Measurements from ENCODE around the gene AQP9. TPM values are rescaled to one million over a fixed set of nuclear protein-coding genes. Genes with fewer than 3 reads are reported as not detected.

AQP9 gene
- total and polyA plus RNA-seq, 2 of the 8 experiments (the other 6 are each of a cell fraction or from before 2014, with no cell fraction given): not detected

DNA sequence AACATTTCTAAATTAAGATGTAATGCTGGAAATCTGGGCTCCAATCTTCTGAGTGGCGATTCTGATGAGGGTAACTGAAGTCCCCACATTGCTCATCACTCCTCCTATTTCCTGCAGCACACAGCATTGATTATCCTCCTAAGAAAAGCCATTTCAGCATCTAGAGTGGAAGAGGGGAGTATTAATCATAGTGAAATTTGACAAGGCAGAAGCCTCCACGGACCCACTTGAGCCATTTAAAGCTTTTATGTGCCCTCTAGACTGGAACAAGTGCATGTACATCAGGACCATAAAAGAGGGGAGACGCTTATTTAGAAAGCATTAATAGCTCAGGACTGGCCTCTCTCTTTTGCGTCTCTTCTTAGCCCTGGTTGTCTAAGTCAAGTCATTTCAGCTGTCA, 25.8 kb downstream of the AQP9 start:
- Histone ChIP-seq H4K91ac (replicated peaks; ENCODE audit: insufficient read length, low read length) (no peak overlapping the region), H4K20me1 (replicated peaks in 1 of 2; ENCODE audit: control insufficient read depth in 1 of 2, insufficient read depth in 2 of 2, low read length in 2 of 2) (no peaks in the 10 kb centered on the region), H2AFZ (ENCODE audit: low read length) (0 out of 2 replicates have a peak overlapping the region, but pooled peaks have one; percentile 49), H3K27ac (ENCODE audit: low read depth, low read length) (no peak overlapping the region), H2BK15ac (ENCODE audit: low read length) (no peak overlapping the region), H2BK12ac (ENCODE audit: low read depth, low read length) (no peak overlapping the region), H3K9ac (replicated peaks in 1 of 4; ENCODE audit: extremely low read depth in 1 of 4, low read depth in 3 of 4, low read length in 3 of 4) (no peak overlapping the region), H4K8ac (ENCODE audit: extremely low read depth, insufficient read depth, low read length) (no peak overlapping the region), H3K56ac (replicated peaks; ENCODE audit: insufficient read length, low read depth, low read length) (no peak overlapping the region), H3K4me1 (replicated peaks in 1 of 4; ENCODE audit: control insufficient read depth in 3 of 4, insufficient read depth in 4 of 4, low read length in 3 of 4) (no peaks in the 10 kb centered on the region), H2AK5ac (ENCODE audit: low read depth, low read length) (no peak overlapping the region), H3K14ac (ENCODE audit: insufficient read length) (no peak overlapping the region), H2BK20ac (ENCODE audit: low read length) (no peak overlapping the region), H3K23ac (ENCODE audit: insufficient read length) (no peak overlapping the region), H3K36me3 (ENCODE audit: control insufficient read depth in 2 of 4, insufficient read depth in 4 of 4, low read length in 3 of 4) (no peaks in the 10 kb centered on the region), H4K5ac (ENCODE audit: insufficient read length, low read depth, low read length) (no peak overlapping the region), H3K9me3 (ENCODE audit: insufficient read depth in 2 of 2, low read depth in 1 of 2, low read length in 1 of 2) (no peaks in the 10 kb centered on the region), H2BK120ac (replicated peaks; ENCODE audit: low read depth, low read length) (no peak overlapping the region), H3K79me1 (ENCODE audit: low read depth, low read length) (no peaks in the 10 kb centered on the region), H3K23me2 (ENCODE audit: low read depth, low read length) (0 out of 2 replicates have a peak, but pooled peaks cover 2% of the 10 kb centered on the region), H3K4me2 (ENCODE audit: insufficient read depth in 1 of 2, low read depth in 2 of 2, low read length in 2 of 2) (no peak overlapping the region), H3K4me3 (ENCODE audit: extremely low read depth in 1 of 4, insufficient read depth in 2 of 4, low read depth in 3 of 4, low read length in 4 of 4) (no peak overlapping the region), H3K18ac (ENCODE audit: extremely low read depth, low read length) (no peak overlapping the region), H3K27me3 (replicated peaks in 1 of 4; ENCODE audit: control insufficient read depth in 3 of 4, extremely low read depth in 1 of 4, insufficient read depth in 3 of 4, low read length in 3 of 4) (no peaks in the 10 kb centered on the region), H2BK5ac (ENCODE audit: low read depth, low read length) (no peak overlapping the region), H3K4ac (replicated peaks; ENCODE audit: insufficient read length, low read depth, low read length) (no peak overlapping the region), H3K79me2 (ENCODE audit: control insufficient read depth in 1 of 2, insufficient read depth in 2 of 2, low read length in 2 of 2) (no peaks in the 10 kb centered on the region)
- CTCF ChIA-PET (ENCODE audit: partially characterized antibody): interaction anchor here (1.0 to 2.0 kb wide), 3 partner anchors 19 to 413 kb away, joined by 4 to 7 read pairs (median 5); no protein-coding TSS in a partner anchor
- TF ChIP-seq CREB1 (IDR thresholded peaks at IDR 0.05) (no peak), TCF12 (IDR thresholded peaks at IDR 0.05; ENCODE audit: low read depth, low read length) (no peak)
- POLR2A ChIA-PET (ENCODE audit: partially characterized antibody): no interaction called here
- no peak for FAIRE-seq
- DNase-seq (ENCODE audit: low read depth in 1 of 2, low spot score in 2 of 2): no peak
- WGBS, 2 experiments (ENCODE audit: extremely low coverage in 1 of 2, insufficient coverage in 1 of 2, insufficient read length in 1 of 2, insufficient replicate concordance in 2 of 2, low coverage in 1 of 2, low lambda C conversion rate in 2 of 2, missing lambda C conversion rate in 1 of 2): 88% methylated on average over 4 of the region's 4 CpGs; no CpG with 5 or more reads in 1 of the 2 experiments
